Hepatocyte (in vitro differentiated cells): Measurements from ENCODE around the gene PRSS27. TPM values are rescaled to one million over a fixed set of nuclear protein-coding genes. Genes with fewer than 3 reads are reported as not detected.
A peak's percentile ranks its signal among the peaks of the same experiment; 100 is the strongest.
"Not testable (repeated sequence)": the region's sequence is repeated elsewhere in the genome, so short reads cannot be mapped to it uniquely, and the experiment has no call there.

Experiments used
- DNase-seq: peaks from one replicate; pipeline ENCODE4 v3.0.0-alpha.2; 2016; ENCODE audit warnings: low spot score
- H2AFZ ChIP-seq: fragments of 200-600 bp; sonication (generic); 2 replicates; pipeline ENCODE4 v1.6.0; 2016; ENCODE audit warnings: antibody characterized with exemption, mild to moderate bottlenecking
- H3K27ac ChIP-seq: fragments of 200-600 bp; sonication (generic); 2 replicates; pipeline ENCODE4 v1.5.1; 2016; ENCODE audit warnings: mild to moderate bottlenecking
- H3K27me3 ChIP-seq: fragments of 200-600 bp; sonication (generic); 2 replicates; pipeline ENCODE4 v1.6.1; 2016
- H3K36me3 ChIP-seq: fragments of 200-600 bp; sonication (generic); replicated peaks from 2 replicates; pipeline ENCODE4 v1.5.1; 2016; ENCODE audit warnings: low read depth; ENCODE audit not compliant: insufficient read depth
- H3K4me1 ChIP-seq: fragments of 200-600 bp; sonication (generic); 2 replicates; pipeline ENCODE4 v1.5.1; 2016; ENCODE audit warnings: mild to moderate bottlenecking, moderate library complexity; ENCODE audit not compliant: insufficient read depth
- H3K4me2 ChIP-seq: fragments of 200-600 bp; sonication (generic); 2 replicates; pipeline ENCODE4 v1.6.0; 2016
- H3K4me3 ChIP-seq: fragments of 200-600 bp; sonication (generic); 2 replicates; pipeline ENCODE4 v1.5.1; 2016; ENCODE audit warnings: mild to moderate bottlenecking
- H3K79me2 ChIP-seq: fragments of 200-600 bp; sonication (generic); 2 replicates; pipeline ENCODE4 v1.6.0; 2017; ENCODE audit warnings: mild to moderate bottlenecking
- H3K9me2 ChIP-seq: fragments of 200-600 bp; sonication (generic); replicated peaks from 2 replicates; pipeline ENCODE4 v1.6.0; 2017; ENCODE audit warnings: mild to moderate bottlenecking; ENCODE audit not compliant: insufficient read depth
- H3K9me3 ChIP-seq: fragments of 200-600 bp; sonication (generic); 2 replicates; pipeline ENCODE4 v1.5.1; 2016; ENCODE audit warnings: low read depth, mild to moderate bottlenecking
- H4K20me1 ChIP-seq: fragments of 200-600 bp; sonication (generic); 2 replicates; pipeline ENCODE4 v1.6.0; 2016; ENCODE audit warnings: mild to moderate bottlenecking; ENCODE audit not compliant: insufficient read depth, poor library complexity, severe bottlenecking
- CTCF ChIP-seq: fragments of 200-600 bp; sonication (generic); IDR thresholded peaks from 2 replicates; pipeline ENCODE4 v1.5.1; 2016; ENCODE audit warnings: antibody characterized with exemption, mild to moderate bottlenecking; ENCODE audit not compliant: poor library complexity
- EZH2 ChIP-seq: fragments of 200-600 bp; sonication (generic); IDR thresholded peaks from 2 replicates; pipeline ENCODE4 v1.6.1; 2016; ENCODE audit warnings: antibody characterized with exemption, mild to moderate bottlenecking, borderline replicate concordance
- EZH2phosphoT487 ChIP-seq: fragments of 200-600 bp; sonication (generic); IDR thresholded peaks from one replicate; pipeline ENCODE4 v1.6.1; 2018; ENCODE audit warnings: antibody characterized with exemption, mild to moderate bottlenecking, low read depth, moderate library complexity; ENCODE audit not compliant: unreplicated experiment, severe bottlenecking
- WGBS: methylation state at CpG from one replicate; pipeline ENCODE4 v1.1.6; 2016; ENCODE audit warnings: low lambda C conversion rate; ENCODE audit errors: missing lambda C conversion rate; 5-methylcytosine and 5-hydroxymethylcytosine counted together
- polyA plus RNA-seq: library from polyadenylated mRNA; unstranded; fragments of >200 nt; fragmentation: Nextera tagmentation; extraction: Ambion mirVana; gene quantifications from 2 replicates; pipeline ENCODE4 v1.2.1, GENCODE V29; 2016
- total RNA-seq: library from RNA; depleted of rRNA; stranded (reverse); fragments of >200 nt; gene quantifications from 2 replicates; pipeline ENCODE4 v1.2.3, GENCODE V29; 2014

The PRSS27 gene
- total and polyA plus RNA-seq, 2 experiments from 2014 or later, result 1.4 TPM

DNA sequence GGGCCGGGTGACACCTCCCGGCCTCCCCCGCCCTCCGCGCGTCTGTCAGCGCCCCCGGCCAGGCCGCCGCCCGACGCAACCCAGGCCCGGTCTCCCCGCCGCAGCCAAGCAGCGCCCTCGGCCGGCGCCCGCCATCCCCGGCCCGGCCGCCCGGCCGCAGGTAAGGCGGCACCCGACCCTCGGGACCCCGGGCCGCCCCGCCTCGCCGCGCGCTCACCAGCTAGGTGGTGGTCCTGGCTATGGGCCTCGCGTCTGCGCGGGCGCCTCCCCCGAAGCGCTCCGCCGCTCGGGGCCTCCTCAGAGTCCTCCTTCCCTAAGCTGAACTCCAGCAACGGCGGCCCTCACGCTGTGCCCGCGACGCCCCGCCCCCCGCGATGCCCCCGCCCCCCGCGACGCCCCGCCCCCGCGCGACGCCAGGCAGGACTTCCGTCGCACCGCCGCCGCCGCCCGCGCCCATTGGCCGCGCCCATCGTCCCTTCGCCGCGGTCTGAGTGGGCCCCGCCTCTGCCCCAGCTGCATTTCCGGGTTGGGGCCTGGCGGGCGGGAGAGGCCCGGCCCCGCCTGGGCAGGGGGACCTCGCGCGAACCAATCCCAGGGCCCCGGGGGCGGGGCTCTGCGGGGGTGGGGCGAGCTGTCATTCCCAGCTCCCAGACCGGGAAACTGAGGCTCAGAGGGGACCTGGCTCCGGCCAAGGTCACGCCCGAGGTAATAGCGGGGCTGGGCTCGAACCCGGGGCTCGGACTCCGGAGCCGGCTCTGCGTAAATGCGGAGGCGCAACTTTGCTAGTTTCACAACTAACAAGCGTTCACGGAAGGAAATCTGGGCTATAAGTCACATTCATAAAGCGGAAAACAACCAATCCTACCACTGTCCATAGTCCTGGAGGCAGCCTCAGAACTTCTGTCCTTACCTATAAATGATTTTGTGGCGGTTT, 46.7 kb downstream of the PRSS27 start:
- peak; percentile 98 for DNase-seq
- Histone ChIP-seq H3K4me3 (peak overlapping the region; percentile 61), H3K9me2 (no peaks in the 10 kb centered on the region), H3K27me3 (no peaks in the 10 kb centered on the region), H4K20me1 (no peaks in the 10 kb centered on the region), H3K36me3 (no peaks in the 10 kb centered on the region), H3K79me2 (peaks cover 19% of the 10 kb centered on the region), H3K4me2 (peak overlapping the region; percentile 76), H2AFZ (peak overlapping the region; percentile 71), H3K27ac (peak overlapping the region; percentile 75), H3K9me3 (no peaks in the 10 kb centered on the region), H3K4me1 (peaks cover 8% of the 10 kb centered on the region)
- 3% methylated on average over 59 of the region's 107 CpGs for WGBS
- TF ChIP-seq EZH2phosphoT487 (no peak), EZH2 (no peak), CTCF (no peak)

- H4K20me1 ChIP-seq, result no peaks in the 10 kb centered on the region
- H3K4me3 ChIP-seq, result no peak overlapping the region
- no peak overlapping the region for H3K27ac ChIP-seq
- peak overlapping the region; percentile 84 for H3K4me2 ChIP-seq
- TF ChIP-seq EZH2phosphoT487 (no peak), CTCF (no peak), EZH2 (no peak)
- H3K9me3 ChIP-seq, result no peaks in the 10 kb centered on the region
- H3K27me3 ChIP-seq, result no peaks in the 10 kb centered on the region
- H2AFZ ChIP-seq, result no peak overlapping the region
- WGBS, result 96% methylated on average over 13 of the region's 13 CpGs
- no peaks in the 10 kb centered on the region for H3K9me2 ChIP-seq
- peaks cover 8% of the 10 kb centered on the region for H3K4me1 ChIP-seq
- DNase-seq, result no peak
- H3K79me2 ChIP-seq, result peaks cover 19% of the 10 kb centered on the region
- no peaks in the 10 kb centered on the region for H3K36me3 ChIP-seq
Measured at GRCh38 chr16:2671741-2672140, 48.3 kb downstream of the PRSS27 start.

GRCh38 chr16:2671193-2671592, 48.8 kb downstream of the PRSS27 start:
- not testable (repeated sequence) for H3K27ac ChIP-seq, H2AFZ ChIP-seq, H3K36me3 ChIP-seq, H3K27me3 ChIP-seq, H3K4me2 ChIP-seq, H3K9me3 ChIP-seq, H3K4me3 ChIP-seq, DNase-seq, H4K20me1 ChIP-seq, H3K9me2 ChIP-seq, H3K4me1 ChIP-seq
- TF ChIP-seq CTCF, result peak; percentile 33
- WGBS, result 77% methylated on average over 10 of the region's 10 CpGs
- H3K79me2 ChIP-seq, result peaks cover 19% of the 10 kb centered on the region
